T-helper 1 cell treated with Interleukin-12 subunit alpha and Interleukin-12 subunit beta and Interleukin-4 antibody, amounts not matched to agents 30 ng/mL and 1 ng/mL, for 36 hours (primary cell): ENCODE results near the gene ZNF765. TPM values are rescaled to one million over a fixed set of nuclear protein-coding genes. Genes with fewer than 3 reads are reported as not detected.
"Not testable (repeated sequence)": the region's sequence is repeated elsewhere in the genome, so short reads cannot be mapped to it uniquely, and the experiment has no call there.

Experiments
- intact Hi-C: fragments of 100-400 bp; cut with micrococcal nuclease; formaldehyde crosslinking; loops from one replicate; pipeline ENCODE4 v1.15.1; 2024
- total RNA-seq: library from RNA; stranded (reverse); gene quantifications from 2 replicates; pipeline ENCODE4 v1.2.3, GENCODE V29; 2022

Gene ZNF765
- total RNA-seq, 1 donor from 2014 or later, result 13.7 TPM

- intact Hi-C loops, result loop anchor here (10.0 kb wide), 1 partner anchor 604 kb away; no protein-coding TSS in a partner anchor
These were observed 25.8 kb downstream of the ZNF765 start for GRCh38 chr19:53420520-53421315.

- intact Hi-C loops, result loop anchor here (10.0 kb wide), 1 partner anchor 602 kb away; no protein-coding TSS in a partner anchor
These were observed 27.6 kb downstream of the ZNF765 start for GRCh38 chr19:53422551-53422950.

GRCh38 chr19:53423074-53423473 lies 28.1 kb downstream of the ZNF765 start:
- intact Hi-C loops, result loop anchor here (10.0 kb wide), 1 partner anchor 602 kb away; no protein-coding TSS in a partner anchor

GRCh38 chr19:53423680-53424079 lies 28.7 kb downstream of the ZNF765 start:
- intact Hi-C loops, result loop anchor here (10.0 kb wide), 1 partner anchor 601 kb away; no protein-coding TSS in a partner anchor

- intact Hi-C loops, result loop anchor here (1.0 to 10.0 kb wide), 5 partner anchors 87 to 600 kb away; partner anchors contain the start of gene ZNF160
These were observed 30.1 kb downstream of the ZNF765 start for GRCh38 chr19:53424968-53425597.

GRCh38 chr19:53431399-53432087 lies 36.6 kb downstream of the ZNF765 start, which contains the start of gene ZNF761:
Gene ZNF761, plus strand, starts transcription at chr19:53431984. Its CDS starts 15,285 bp downstream, at chr19:53447269.
- intact Hi-C loops, result loop anchor here (1.0 to 10.0 kb wide), 12 partner anchors 36 to 904 kb away; partner anchors contain the start of genes MYADM, PRPF31, TFPT and ZNF160

GRCh38 chr19:53432088-53432661 lies 37.2 kb downstream of the ZNF765 start:
- intact Hi-C loops, result loop anchor here (5.0 to 10.0 kb wide), 2 partner anchors 435 to 683 kb away; partner anchors contain the start of genes MYADM, PRPF31 and TFPT

GRCh38 chr19:53443809-53444208 lies 48.9 kb downstream of the ZNF765 start:
- intact Hi-C loops, result not testable (repeated sequence)

- intact Hi-C loops, result not testable (repeated sequence)
These were observed 52.2 kb downstream of the ZNF765 start for GRCh38 chr19:53447196-53447595.

GRCh38 chr19:53455828-53456227 lies 60.9 kb downstream of the ZNF765 start:
- intact Hi-C loops, result no loop called here

- intact Hi-C loops, result loop anchor here (10.0 kb wide), 1 partner anchor 1165 kb away; the partner anchor contains the start of gene ZNF480
These were observed 65.3 kb downstream of the ZNF765 start for GRCh38 chr19:53460131-53460721.

GRCh38 chr19:53461866-53462265 lies 66.9 kb downstream of the ZNF765 start:
- intact Hi-C loops, result loop anchor here (10.0 kb wide), 1 partner anchor 1167 kb away; the partner anchor contains the start of gene ZNF480

GRCh38 chr19:53462861-53463260 lies 67.9 kb downstream of the ZNF765 start:
- intact Hi-C loops, result loop anchor here (10.0 kb wide), 1 partner anchor 1168 kb away; the partner anchor contains the start of gene ZNF480

- intact Hi-C loops, result loop anchor here (10.0 kb wide), 1 partner anchor 1168 kb away; the partner anchor contains the start of gene ZNF480
These were observed 68.3 kb downstream of the ZNF765 start for GRCh38 chr19:53463263-53463662.

- intact Hi-C loops, result loop anchor here (1.0 to 10.0 kb wide), 15 partner anchors 36 to 1198 kb away; partner anchors contain the start of genes ZNF160, ZNF320, ZNF347 and ZNF480
These were observed 72.0 kb downstream of the ZNF765 start for GRCh38 chr19:53466726-53467484.

- intact Hi-C loops, result loop anchor here (1.0 to 10.0 kb wide), 15 partner anchors 36 to 1198 kb away; partner anchors contain the start of genes ZNF160, ZNF320, ZNF347 and ZNF480
These were observed 72.7 kb downstream of the ZNF765 start, which contains the start of gene ZNF813 for GRCh38 chr19:53467485-53468262. Gene ZNF813, plus strand, starts transcription at chr19:53467733. Its CDS starts 16,090 bp downstream, at chr19:53483823.

GRCh38 chr19:53468628-53469027 lies 73.7 kb downstream of the ZNF765 start:
- intact Hi-C loops, result loop anchor here (5.0 to 10.0 kb wide), 4 partner anchors 476 to 1174 kb away; partner anchors contain the start of gene ZNF480

GRCh38 chr19:53471916-53472315 lies 77.0 kb downstream of the ZNF765 start:
- intact Hi-C loops, result no loop called here
